Heart left ventricle (tissue), 16 donors: ENCODE measurements around the gene ESRRA. TPM values are rescaled to one million over a fixed set of nuclear protein-coding genes. Genes with fewer than 3 reads are reported as not detected.
"Not testable (repeated sequence)": the region's sequence is repeated elsewhere in the genome, so short reads cannot be mapped to it uniquely, and the experiment has no call there.

Experiments
- ATAC-seq, 4 donors: fragments of 200-7000 bp; cut with Tn5 transposase; one replicate each; pipeline ENCODE4 v1.9.1; 2020 to 2022; ENCODE audit warnings: moderate library complexity in 4 of 4, mild to moderate bottlenecking in 3 of 4, moderate number of reproducible peaks in 1 of 4
- DNase-seq, 5 donors: peaks; one replicate each; pipeline ENCODE4 v3.0.0-alpha.2; 2020
- H3K27ac ChIP-seq, 12 donors: fragments of 200-600 bp; sonication (generic) in 4 of 12; one replicate each; pipeline versions ENCODE4 v1.5.0 to v1.8.0; 2016 to 2022; ENCODE audit warnings: mild to moderate bottlenecking in 2 of 12
- H3K27me3 ChIP-seq, 9 donors: fragments of 200-600 bp; sonication (generic) in 2 of 9; one replicate each; pipeline versions ENCODE4 v1.5.1 to v1.8.0; 2016 to 2022; ENCODE audit warnings: mild to moderate bottlenecking in 3 of 9
- H3K36me3 ChIP-seq, 9 donors: fragments of 200-600 bp; sonication (generic) in 2 of 9; one replicate each; pipeline versions ENCODE4 v1.5.0 to v1.8.0; 2018 to 2022; ENCODE audit warnings: mild to moderate bottlenecking in 2 of 9
- H3K4me1 ChIP-seq, 12 donors: fragments of 200-600 bp; sonication (generic) in 4 of 12; one replicate each; pipeline versions ENCODE4 v1.5.0 to v1.8.0; 2016 to 2022; ENCODE audit warnings: mild to moderate bottlenecking in 3 of 12
- H3K4me3 ChIP-seq, 12 donors: fragments of 200-600 bp; sonication (generic) in 4 of 12; one replicate each; pipeline versions ENCODE4 v1.5.0 to v1.8.0; 2017 to 2022; ENCODE audit warnings: mild to moderate bottlenecking in 9 of 12, moderate library complexity in 4 of 12
- H3K9me3 ChIP-seq, 12 donors: fragments of 200-600 bp; sonication (generic) in 4 of 12; one replicate each; pipeline versions ENCODE4 v1.5.0 to v1.8.0; 2016 to 2022; ENCODE audit warnings: mild to moderate bottlenecking in 1 of 12
- POLR2A ChIP-seq, 2 donors: fragments of 450-650 bp; IDR thresholded peaks; one replicate each; pipeline ENCODE4 v1.6.1; 2017; ENCODE audit warnings: antibody characterized with exemption in 2 of 2, mild to moderate bottlenecking in 2 of 2, moderate library complexity in 2 of 2
- WGBS, 4 donors: extraction: QIAGEN DNeasy Blood & Tissue Kit in 2 of 4; methylation state at CpG; one replicate each; pipeline versions ENCODE4 v1.1.5 to v1.1.7; 2013 to 2018; 5-methylcytosine and 5-hydroxymethylcytosine counted together
- intact Hi-C, 10 donors: fragments of 100-400 bp; cut with DNase I; formaldehyde crosslinking; loops; one replicate each; pipeline versions ENCODE4 v1.11.1 to v1.14.2; 2022
- polyA plus RNA-seq, 2 donors: library from polyadenylated mRNA; stranded (reverse); fragments of 200-250 nt; gene quantifications; one replicate each; pipeline ENCODE4 v1.2.3, GENCODE V29; 2013
- total RNA-seq, 9 donors: library from RNA; depleted of rRNA in 2 of 9; stranded (reverse); fragments of >200 nt in 2 of 9; fragmentation: NEBNext Ultra II Directional in 3 of 9; extraction: Animal tissue kit (Norgen Biotek cat#: 25700) in 3 of 9; gene quantifications; one replicate each; pipeline versions ENCODE4 v1.1.0 to v1.2.4, GENCODE V29; 2016 to 2023
- TF ChIP-seq, protein P1 (sequence below), 12 donors: fragments of 200-600 bp; sonication (generic) in 4 of 12; IDR thresholded peaks; one replicate each; pipeline versions ENCODE4 v1.5.0 to v1.8.0; 2018 to 2022; ENCODE audit warnings: antibody characterized with exemption in 12 of 12, mild to moderate bottlenecking in 5 of 12
- donor health status: ischemic (EF 13 %, LVEDD 7.1; RV severe dilation, severe dysfunction).
- donor health status: healthy with polysubstance abuse.
- donor health status: DM: no; HTN: yes; CAD: no.
- donor health status: DM: no; HTN: no; CAD: no.
- donor health status: ischemic (EF 25% LVEDD 6.9; RV normal size, moderate dysfunction).
- donor health status: ischemic (EF 25% LVEDD 5.7; RV mildly dilated, moderate dysfunction).
- donor health status: healthy.
- donor health status: DM: yes; HTN: yes; CAD: no.
- donor health status: ischemic (EF 35%, LVEDD 5.7; RV mildly dilated, moderate dysfunction).
- donor health status: nonischemic (EF 11% LVEDD 7.7; RV severe dilation, severe dysfunction).
- donor health status: DM: yes; HTN: yes; CAD: no.
- donor health status: PGD.
- donor health status: ischemic (EF 29% LVEDD 5.4; RV normal size, mild dysfunction).
- donor health status: nonischemic (EF 23%, LVEDD 6.1; RV moderate dilation, normal function).

Gene ESRRA
- total and polyA plus RNA-seq, 11 donors, result 94.0 to 291 (median 186) TPM

GRCh38 chr11:64306876-64307622, 1.7 kb downstream of the ESRRA start:
- ATAC-seq, result no peak
- Histone ChIP-seq H3K36me3 (peaks cover 0 to 20% (median 7%) of the 10 kb centered on the region in 9 donors), H3K9me3 (no peaks in the 10 kb centered on the region), H3K27me3 (no peaks in the 10 kb centered on the region), H3K4me1 (peaks cover 0 to 31% (median 21%) of the 10 kb centered on the region in 12 donors), H3K27ac (peak overlapping the region; percentile 8 to 98 (median 96)), H3K4me3 (peak overlapping the region; percentile 62 to 93 (median 80))
- intact Hi-C loops, result loop anchor here in 2 of 10 donors (10.0 kb wide), 2 partner anchors 52 to 332 kb away; partner anchors contain the start of genes COX8A (in 1 of the 2) and PLCB3 (in 1 of the 2)
- WGBS, 4 donors, result 46 to 81% (median 78%) methylated on average over 6 to 15 of the region's 15 CpGs
- TF ChIP-seq POLR2A (IDR thresholded peaks at IDR 0.05), result no peak
- TF ChIP-seq, protein P1, sequence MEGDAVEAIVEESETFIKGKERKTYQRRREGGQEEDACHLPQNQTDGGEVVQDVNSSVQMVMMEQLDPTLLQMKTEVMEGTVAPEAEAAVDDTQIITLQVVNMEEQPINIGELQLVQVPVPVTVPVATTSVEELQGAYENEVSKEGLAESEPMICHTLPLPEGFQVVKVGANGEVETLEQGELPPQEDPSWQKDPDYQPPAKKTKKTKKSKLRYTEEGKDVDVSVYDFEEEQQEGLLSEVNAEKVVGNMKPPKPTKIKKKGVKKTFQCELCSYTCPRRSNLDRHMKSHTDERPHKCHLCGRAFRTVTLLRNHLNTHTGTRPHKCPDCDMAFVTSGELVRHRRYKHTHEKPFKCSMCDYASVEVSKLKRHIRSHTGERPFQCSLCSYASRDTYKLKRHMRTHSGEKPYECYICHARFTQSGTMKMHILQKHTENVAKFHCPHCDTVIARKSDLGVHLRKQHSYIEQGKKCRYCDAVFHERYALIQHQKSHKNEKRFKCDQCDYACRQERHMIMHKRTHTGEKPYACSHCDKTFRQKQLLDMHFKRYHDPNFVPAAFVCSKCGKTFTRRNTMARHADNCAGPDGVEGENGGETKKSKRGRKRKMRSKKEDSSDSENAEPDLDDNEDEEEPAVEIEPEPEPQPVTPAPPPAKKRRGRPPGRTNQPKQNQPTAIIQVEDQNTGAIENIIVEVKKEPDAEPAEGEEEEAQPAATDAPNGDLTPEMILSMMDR (IDR thresholded peaks at IDR 0.05), result no peak
- peak in 2 of 5 donors; percentile 52 to 57 for DNase-seq

GRCh38 chr11:64307795-64308194, 2.5 kb downstream of the ESRRA start:
- H3K27me3 ChIP-seq, H3K4me3 ChIP-seq, H3K9me3 ChIP-seq, DNase-seq, ATAC-seq, H3K27ac ChIP-seq: not testable (repeated sequence)
- Histone ChIP-seq H3K36me3 (peaks cover 0 to 20% (median 7%) of the 10 kb centered on the region in 9 donors), H3K4me1 (peaks cover 0 to 37% (median 27%) of the 10 kb centered on the region in 12 donors)
- WGBS, 4 donors, result 90 to 93% (median 92%) methylated on average over 5 of the region's 5 CpGs
- intact Hi-C loops, result loop anchor here in 2 of 10 donors (10.0 kb wide), 2 partner anchors 53 to 333 kb away; partner anchors contain the start of genes COX8A (in 1 of the 2) and PLCB3 (in 1 of the 2)

- Histone ChIP-seq H3K27ac (peak overlapping the region in 7 of 12 donors; percentile 22 to 75 (median 65)), H3K4me1 (peaks cover 0 to 39% (median 26%) of the 10 kb centered on the region in 12 donors), H3K36me3 (peaks cover 0 to 50% (median 27%) of the 10 kb centered on the region in 9 donors), H3K4me3 (no peak overlapping the region), H3K9me3 (no peaks in the 10 kb centered on the region), H3K27me3 (no peaks in the 10 kb centered on the region)
- TF ChIP-seq POLR2A (IDR thresholded peaks at IDR 0.05), result no peak
- TF ChIP-seq, protein P1 (IDR thresholded peaks at IDR 0.05), result no peak
- 84 to 90% (median 85%) methylated on average over 10 of the region's 10 CpGs for WGBS, 4 donors
- intact Hi-C loops, result no loop called here
- ATAC-seq (no peak), DNase-seq (no peak)
Measured at GRCh38 chr11:64312947-64313346, 7.6 kb downstream of the ESRRA start.

- H3K27me3 ChIP-seq, result no peaks in the 10 kb centered on the region
- H3K27ac ChIP-seq, result peak overlapping the region in 11 of 12 donors; percentile 40 to 75 (median 64)
- TF ChIP-seq, protein P1 (IDR thresholded peaks at IDR 0.05), result no peak
- TF ChIP-seq POLR2A (IDR thresholded peaks at IDR 0.05), result no peak
- H3K9me3 ChIP-seq, result no peaks in the 10 kb centered on the region
- intact Hi-C loops, result no loop called here
- 55 to 63% (median 62%) methylated on average over 14 to 18 of the region's 18 CpGs for WGBS, 4 donors
- peaks cover 0 to 45% (median 25%) of the 10 kb centered on the region in 9 donors for H3K36me3 ChIP-seq
- H3K4me1 ChIP-seq, result peaks cover 0 to 43% (median 27%) of the 10 kb centered on the region in 12 donors
- H3K4me3 ChIP-seq, result peak overlapping the region in 10 of 12 donors; percentile 5 to 53 (median 33)
- DNase-seq, result peak; percentile 58 to 81 (median 80)
- peak in 3 of 4 donors; percentile 2 to 15 (median 5) for ATAC-seq
Measured at GRCh38 chr11:64313491-64314145, 8.3 kb downstream of the ESRRA start.
